PC-3 (cell line): ENCODE results near the gene YPEL2. TPM values are rescaled to one million over a fixed set of nuclear protein-coding genes. Genes with fewer than 3 reads are reported as not detected.
A peak's percentile ranks its signal among the peaks of the same experiment; 100 is the strongest.
"Not testable (repeated sequence)": the region's sequence is repeated elsewhere in the genome, so short reads cannot be mapped to it uniquely, and the experiment has no call there.

Source experiments
- ATAC-seq: fragments of 200-7000 bp; cut with Tn5 transposase; 2 replicates; pipeline ENCODE4 v1.9.1; 2020; ENCODE audit warnings: mild to moderate bottlenecking, moderate library complexity
- BruUV-seq: library from RNA; stranded (reverse); fragments of 400-500 nt; replicated peaks from 2 replicates; lab custom pipeline; 2021; lab: Mats Ljungman, UMichigan
- CTCF ChIA-PET: fragments of 300-600 bp; sonication (Branson Sonifier 250); formaldehyde crosslinking; loops from one replicate; lab custom pipeline; 2022; ENCODE audit warnings: antibody characterized with exemption; lab: Charles Lee
- POLR2A ChIA-PET: fragments of 300-600 bp; sonication (Branson Sonifier 250); formaldehyde crosslinking; loops from one replicate; lab custom pipeline; 2022; ENCODE audit warnings: antibody characterized with exemption; ENCODE audit not compliant: unreplicated experiment; lab: Charles Lee
- DNase-seq: peaks from one replicate; pipeline ENCODE4 v3.0.0-alpha.2; 2015
- H2AFZ ChIP-seq: fragments of 300-600 bp; sonication (generic); 2 replicates; pipeline ENCODE4 v1.6.0; 2016; ENCODE audit warnings: antibody characterized with exemption, low read length
- H3F3A ChIP-seq: fragments of 300-600 bp; sonication (generic); one replicate; pipeline ENCODE4 v1.6.0; 2017; ENCODE audit warnings: antibody characterized with exemption, low read length, control low read depth, mild to moderate bottlenecking; ENCODE audit not compliant: unreplicated experiment
- H3K27ac ChIP-seq: fragments of 300-600 bp; sonication (generic); 2 replicates; pipeline ENCODE4 v1.5.1; 2016; ENCODE audit warnings: mild to moderate bottlenecking, low read length
- H3K27me3 ChIP-seq: fragments of 300-600 bp; sonication (generic); 2 replicates; pipeline ENCODE4 v1.6.1; 2016; ENCODE audit warnings: low read length, mixed read lengths
- H3K36me3 ChIP-seq: fragments of 300-600 bp; sonication (generic); 2 replicates; pipeline ENCODE4 v1.6.1; 2016; ENCODE audit warnings: low read depth, mixed run types, low read length, mixed read lengths
- H3K4me1 ChIP-seq: fragments of 300-600 bp; sonication (generic); 2 replicates; pipeline ENCODE4 v1.5.1; 2016; ENCODE audit warnings: low read length; ENCODE audit not compliant: insufficient read depth
- H3K4me2 ChIP-seq: fragments of 300-600 bp; sonication (generic); 2 replicates; pipeline ENCODE4 v1.6.0; 2016; ENCODE audit warnings: low read length
- H3K4me3 ChIP-seq: fragments of 300-600 bp; sonication (generic); 2 replicates; pipeline ENCODE4 v1.5.1; 2016; ENCODE audit warnings: mild to moderate bottlenecking, low read length, mixed read lengths
- H3K79me2 ChIP-seq: fragments of 300-600 bp; sonication (generic); 2 replicates; pipeline ENCODE4 v1.6.1; 2017; ENCODE audit warnings: low read length, mixed read lengths
- H3K9ac ChIP-seq: fragments of 300-600 bp; sonication (generic); 2 replicates; pipeline ENCODE4 v1.6.0; 2016; ENCODE audit warnings: mild to moderate bottlenecking, low read length
- H3K9me2 ChIP-seq: fragments of 300-600 bp; sonication (generic); replicated peaks from 2 replicates; pipeline ENCODE4 v1.6.1; 2016; ENCODE audit warnings: mixed run types, low read length, mixed read lengths
- H3K9me3 ChIP-seq: fragments of 300-600 bp; sonication (generic); 2 replicates; pipeline ENCODE4 v1.6.1; 2016; ENCODE audit warnings: low read length, mixed read lengths
- H4K20me1 ChIP-seq: fragments of 300-600 bp; sonication (generic); 2 replicates; pipeline ENCODE4 v1.6.1; 2016; ENCODE audit warnings: low read length, mixed read lengths
- EZH2 ChIP-seq: fragments of 300-600 bp; sonication (generic); IDR thresholded peaks from one replicate; pipeline ENCODE4 v1.6.1; 2017; ENCODE audit warnings: antibody characterized with exemption, mild to moderate bottlenecking, low read length; ENCODE audit not compliant: unreplicated experiment
- EZH2phosphoT487 ChIP-seq: fragments of 300-600 bp; sonication (generic); IDR thresholded peaks from 2 replicates; pipeline ENCODE4 v1.6.1; 2018; ENCODE audit warnings: mild to moderate bottlenecking, antibody characterized with exemption, low read length, borderline replicate concordance
- intact Hi-C: fragments of 100-400 bp; cut with micrococcal nuclease; formaldehyde crosslinking; loops from 2 replicates; pipeline ENCODE4 v1.9.0; 2023
- total RNA-seq: library from RNA; depleted of rRNA; stranded (reverse); fragments of >200 nt; gene quantifications from 2 replicates; pipeline ENCODE4 v1.2.3, GENCODE V29; 2014
- TF ChIP-seq, protein P1 (sequence below): fragments of 300-600 bp; sonication (generic); conservative IDR thresholded peaks from 2 replicates; pipeline ENCODE4 v1.5.1; 2017; ENCODE audit warnings: antibody characterized with exemption, low read depth, mild to moderate bottlenecking, low read length

Gene YPEL2
- total RNA-seq, 1 experiment from 2014 or later = 0.47 TPM

DNA sequence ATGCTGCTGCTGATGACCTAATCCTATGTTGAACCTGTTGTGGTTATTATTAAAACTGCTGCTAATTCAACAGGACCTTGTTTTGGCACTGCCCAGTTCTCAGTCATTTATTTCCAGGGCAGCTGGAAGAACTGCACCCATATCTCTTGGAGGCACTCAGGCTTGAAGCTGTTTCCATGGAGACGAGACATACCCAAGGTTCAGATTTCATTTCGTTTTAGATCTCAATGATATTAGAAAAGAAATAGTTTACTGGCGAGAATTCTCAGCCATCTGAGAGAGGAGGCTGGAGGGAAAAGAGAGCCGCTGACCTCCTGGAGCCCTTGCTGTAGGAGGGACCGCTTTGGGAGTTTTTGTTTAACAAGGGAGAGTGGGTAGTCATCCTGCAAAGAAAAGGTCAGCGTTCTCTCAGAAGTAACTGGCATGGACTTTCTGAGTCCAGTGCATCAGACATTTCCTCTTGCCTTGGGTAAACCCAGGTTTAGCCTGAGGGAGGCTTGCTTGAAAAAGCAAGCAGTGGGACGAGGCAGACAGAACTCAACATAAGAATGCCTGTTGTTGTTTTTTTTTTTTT is 75.4 kb downstream of the YPEL2 start:
- no peak for TF ChIP-seq EZH2phosphoT487
- TF ChIP-seq, protein P1, sequence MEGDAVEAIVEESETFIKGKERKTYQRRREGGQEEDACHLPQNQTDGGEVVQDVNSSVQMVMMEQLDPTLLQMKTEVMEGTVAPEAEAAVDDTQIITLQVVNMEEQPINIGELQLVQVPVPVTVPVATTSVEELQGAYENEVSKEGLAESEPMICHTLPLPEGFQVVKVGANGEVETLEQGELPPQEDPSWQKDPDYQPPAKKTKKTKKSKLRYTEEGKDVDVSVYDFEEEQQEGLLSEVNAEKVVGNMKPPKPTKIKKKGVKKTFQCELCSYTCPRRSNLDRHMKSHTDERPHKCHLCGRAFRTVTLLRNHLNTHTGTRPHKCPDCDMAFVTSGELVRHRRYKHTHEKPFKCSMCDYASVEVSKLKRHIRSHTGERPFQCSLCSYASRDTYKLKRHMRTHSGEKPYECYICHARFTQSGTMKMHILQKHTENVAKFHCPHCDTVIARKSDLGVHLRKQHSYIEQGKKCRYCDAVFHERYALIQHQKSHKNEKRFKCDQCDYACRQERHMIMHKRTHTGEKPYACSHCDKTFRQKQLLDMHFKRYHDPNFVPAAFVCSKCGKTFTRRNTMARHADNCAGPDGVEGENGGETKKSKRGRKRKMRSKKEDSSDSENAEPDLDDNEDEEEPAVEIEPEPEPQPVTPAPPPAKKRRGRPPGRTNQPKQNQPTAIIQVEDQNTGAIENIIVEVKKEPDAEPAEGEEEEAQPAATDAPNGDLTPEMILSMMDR = no peak
- TF ChIP-seq EZH2 = no peak
- Histone ChIP-seq H3K27me3 (no peaks in the 10 kb centered on the region), H3K9me2 (no peaks in the 10 kb centered on the region), H3K36me3 (no peaks in the 10 kb centered on the region), H2AFZ (no peak overlapping the region), H3K4me1 (no peaks in the 10 kb centered on the region), H3K4me2 (no peak overlapping the region), H3F3A (no peaks in the 10 kb centered on the region), H3K27ac (no peak overlapping the region), H4K20me1 (no peaks in the 10 kb centered on the region), H3K9ac (no peak overlapping the region), H3K4me3 (no peak overlapping the region), H3K9me3 (no peaks in the 10 kb centered on the region), H3K79me2 (no peaks in the 10 kb centered on the region)
- intact Hi-C loops = no loop called here
- CTCF ChIA-PET = no interaction called here
- POLR2A ChIA-PET = interaction anchor here (0.5 kb wide), 1 partner anchor 1644 kb away, joined by 3 read pairs; no protein-coding TSS in a partner anchor
- DNase-seq (peak; percentile 33), ATAC-seq (peak; percentile 69)
- BruUV-seq = no TSS peak

DNA sequence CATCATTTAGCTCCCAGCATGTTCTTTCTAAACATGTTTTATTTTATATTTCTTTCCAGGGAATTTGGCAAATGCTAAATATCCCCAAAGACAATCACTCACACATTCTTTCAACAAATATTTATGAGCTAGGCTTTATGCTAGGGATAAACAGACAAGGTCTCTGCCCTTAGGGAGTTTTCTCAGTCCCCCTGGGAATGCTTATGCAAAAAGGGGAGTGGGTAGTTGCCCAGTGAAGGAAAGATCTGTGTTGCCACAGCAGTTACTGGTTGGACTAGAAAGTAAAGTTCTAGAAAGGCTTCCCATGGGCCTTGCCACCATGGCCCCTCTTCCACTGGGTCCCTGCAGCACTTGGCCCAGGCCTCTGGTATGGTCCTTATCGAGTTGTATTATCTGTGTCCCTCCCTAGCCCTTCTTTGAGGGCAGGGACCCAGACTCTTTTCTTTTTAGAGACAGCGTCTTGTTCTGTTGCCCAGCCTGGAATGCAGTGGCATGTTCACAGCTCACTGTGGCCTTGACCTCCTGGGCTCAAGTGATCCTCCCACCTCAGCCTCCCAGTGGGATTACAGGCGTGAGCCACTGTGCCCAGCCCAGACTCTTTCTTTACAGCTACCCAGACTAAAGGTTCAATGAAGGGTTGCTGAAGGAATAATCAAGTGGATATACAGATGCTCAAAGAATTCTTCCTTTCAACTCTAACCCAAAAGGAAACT is 78.0 kb downstream of the YPEL2 start:
- Histone ChIP-seq H3F3A (no peaks in the 10 kb centered on the region), H2AFZ (no peak overlapping the region), H3K9me2 (no peaks in the 10 kb centered on the region), H3K4me3 (no peak overlapping the region), H3K9ac (no peak overlapping the region), H3K79me2 (no peaks in the 10 kb centered on the region), H3K9me3 (no peaks in the 10 kb centered on the region), H4K20me1 (no peaks in the 10 kb centered on the region), H3K4me1 (no peaks in the 10 kb centered on the region), H3K36me3 (no peaks in the 10 kb centered on the region), H3K4me2 (no peak overlapping the region), H3K27ac (no peak overlapping the region), H3K27me3 (no peaks in the 10 kb centered on the region)
- no peak for DNase-seq
- POLR2A ChIA-PET = no interaction called here
- CTCF ChIA-PET = interaction anchor here (0.6 kb wide), 1 partner anchor 185 kb away, joined by 3 read pairs; no protein-coding TSS in a partner anchor
- BruUV-seq = no TSS peak
- ATAC-seq = no peak
- TF ChIP-seq EZH2 (no peak), EZH2phosphoT487 (no peak)
- TF ChIP-seq, protein P1 = no peak
- intact Hi-C loops = no loop called here

DNA sequence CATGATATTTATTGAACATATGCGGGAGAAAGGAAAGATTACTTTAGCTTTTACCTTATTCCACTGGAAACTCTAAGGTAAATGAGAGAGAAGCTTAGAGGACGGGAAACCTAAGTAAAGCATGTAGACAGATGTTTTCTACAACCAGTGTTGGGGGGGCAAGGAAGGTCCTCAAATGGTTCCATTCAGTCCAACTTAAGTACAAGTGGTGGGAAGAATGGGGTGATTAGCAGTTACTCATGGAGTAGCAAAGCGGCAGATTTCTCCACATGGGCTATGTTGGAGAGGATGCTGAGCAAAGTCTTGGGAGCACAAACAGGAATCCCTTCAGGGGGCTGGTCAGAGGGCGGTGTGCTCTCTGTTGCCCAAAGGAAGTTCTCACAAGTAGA is 78.6 kb downstream of the YPEL2 start:
- no peaks in the 10 kb centered on the region for H3K4me1 ChIP-seq
- H3K79me2 ChIP-seq = no peaks in the 10 kb centered on the region
- DNase-seq = no peak
- no peak overlapping the region for H2AFZ ChIP-seq
- no peak for ATAC-seq
- ChIA-PET POLR2A (no interaction called here), CTCF (no interaction called here)
- no peaks in the 10 kb centered on the region for H3F3A ChIP-seq
- no peaks in the 10 kb centered on the region for H3K9me3 ChIP-seq
- no peak overlapping the region for H3K27ac ChIP-seq
- no peak overlapping the region for H3K9ac ChIP-seq
- H3K36me3 ChIP-seq = no peaks in the 10 kb centered on the region
- H4K20me1 ChIP-seq = no peaks in the 10 kb centered on the region
- TF ChIP-seq EZH2 (no peak), EZH2phosphoT487 (no peak)
- TF ChIP-seq, protein P1 = no peak
- H3K9me2 ChIP-seq = no peaks in the 10 kb centered on the region
- H3K4me2 ChIP-seq = no peak overlapping the region
- H3K27me3 ChIP-seq = no peaks in the 10 kb centered on the region
- no TSS peak for BruUV-seq
- no peak overlapping the region for H3K4me3 ChIP-seq
- intact Hi-C loops = no loop called here

DNA sequence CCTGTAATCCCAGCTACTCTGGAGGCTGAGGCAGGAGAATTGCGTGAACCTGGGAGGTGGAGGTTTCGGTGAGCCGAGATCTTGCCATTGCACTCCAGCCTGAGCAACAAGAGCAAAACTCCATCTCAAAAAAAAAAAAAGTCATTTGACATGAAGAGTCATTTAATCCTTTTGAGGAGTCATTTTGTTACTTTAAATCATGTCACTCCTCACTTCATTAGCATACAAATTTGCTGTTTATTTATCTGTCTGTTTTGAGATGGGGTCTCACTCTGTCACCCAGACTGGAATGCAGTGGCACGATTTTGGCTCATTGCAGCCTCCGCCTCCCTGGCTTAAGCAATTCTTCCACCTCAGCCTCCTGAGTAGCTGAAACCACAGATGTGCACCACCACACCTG is 81.0 kb downstream of the YPEL2 start:
- H3K79me2 ChIP-seq, H3K9ac ChIP-seq, CTCF ChIA-PET, ATAC-seq, H2AFZ ChIP-seq, H3K4me2 ChIP-seq, H3K4me3 ChIP-seq, H3K4me1 ChIP-seq, H3K27me3 ChIP-seq, intact Hi-C loops, H3K27ac ChIP-seq, H3K36me3 ChIP-seq, H4K20me1 ChIP-seq, DNase-seq, POLR2A ChIA-PET, H3K9me3 ChIP-seq, H3K9me2 ChIP-seq, BruUV-seq, H3F3A ChIP-seq: not testable (repeated sequence)
